Right kidney (tissue), 9 donors: ENCODE results near the gene FBXO33.

ENCODE experiments used
- DNase-seq: peaks from one replicate; pipeline ENCODE4 v3.0.0-alpha.2; 2016
- long read RNA-seq, 8 donors: transcript quantifications; one replicate each; lab custom pipeline, GENCODE V29; 2026

The FBXO33 gene, protein sequence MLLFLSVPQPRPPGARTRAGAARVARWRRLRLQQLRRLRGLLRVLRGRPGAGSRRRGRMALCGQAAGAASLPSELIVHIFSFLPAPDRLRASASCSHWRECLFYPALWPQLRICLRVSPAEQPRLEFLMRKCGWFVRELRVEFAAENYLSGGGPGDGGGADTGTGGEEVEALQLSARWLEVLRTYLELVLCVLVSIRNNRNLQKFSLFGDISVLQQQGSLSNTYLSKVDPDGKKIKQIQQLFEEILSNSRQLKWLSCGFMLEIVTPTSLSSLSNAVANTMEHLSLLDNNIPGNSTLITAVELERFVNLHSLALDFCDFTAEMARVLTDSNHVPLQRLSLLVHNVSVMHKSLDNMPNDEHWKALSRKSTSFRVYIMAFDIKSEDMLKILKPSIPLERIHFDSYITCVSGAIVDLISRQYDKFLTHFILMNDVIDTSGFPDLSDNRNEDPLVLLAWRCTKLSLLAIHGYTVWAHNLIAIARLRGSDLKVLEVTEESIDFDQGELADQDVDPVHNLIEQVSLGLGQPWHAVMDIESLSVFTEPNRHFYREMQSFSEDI
- long read RNA-seq, donor 1, transcript FBXO33-201 (4 exons, 3,853 nt): major isoform, 6 of 6 reads
- long read RNA-seq, donor 1, partial matches to known transcripts: 0 of 6 reads
- long read RNA-seq, donor 1, other reads (novel, unspliced or antisense): 0 of 6 reads
- long read RNA-seq, donor 2, partial matches to known transcripts: 0 of 2 reads
- long read RNA-seq, donor 2, other reads (novel, unspliced or antisense): 0 of 2 reads
- long read RNA-seq, donor 3, partial matches to known transcripts: 0 of 1 reads
- long read RNA-seq, donor 3, other reads (novel, unspliced or antisense): 0 of 1 reads
- long read RNA-seq, donor 4, partial matches to known transcripts: 13 of 16 reads
- long read RNA-seq, donor 4, other reads (novel, unspliced or antisense): 0 of 16 reads
- long read RNA-seq, donor 5, partial matches to known transcripts: 0 of 4 reads
- long read RNA-seq, donor 5, other reads (novel, unspliced or antisense): 0 of 4 reads
- long read RNA-seq, donor 6, transcript FBXO33-201 (4 exons, 3,853 nt): major isoform, 5 of 5 reads
- long read RNA-seq, donor 6, partial matches to known transcripts: 0 of 5 reads
- long read RNA-seq, donor 6, other reads (novel, unspliced or antisense): 0 of 5 reads
- long read RNA-seq, donor 7: 0 reads
- long read RNA-seq, donor 8, partial matches to known transcripts: 0 of 1 reads
- long read RNA-seq, donor 8, other reads (novel, unspliced or antisense): 0 of 1 reads

GRCh38 chr14:39432179-39432618, at the start of gene FBXO33:
TSS of gene FBXO33 (minus strand) at chr14:39432433. CDS start at chr14:39432162, 271 bp downstream.
- peak; percentile 99 for DNase-seq

DNA sequence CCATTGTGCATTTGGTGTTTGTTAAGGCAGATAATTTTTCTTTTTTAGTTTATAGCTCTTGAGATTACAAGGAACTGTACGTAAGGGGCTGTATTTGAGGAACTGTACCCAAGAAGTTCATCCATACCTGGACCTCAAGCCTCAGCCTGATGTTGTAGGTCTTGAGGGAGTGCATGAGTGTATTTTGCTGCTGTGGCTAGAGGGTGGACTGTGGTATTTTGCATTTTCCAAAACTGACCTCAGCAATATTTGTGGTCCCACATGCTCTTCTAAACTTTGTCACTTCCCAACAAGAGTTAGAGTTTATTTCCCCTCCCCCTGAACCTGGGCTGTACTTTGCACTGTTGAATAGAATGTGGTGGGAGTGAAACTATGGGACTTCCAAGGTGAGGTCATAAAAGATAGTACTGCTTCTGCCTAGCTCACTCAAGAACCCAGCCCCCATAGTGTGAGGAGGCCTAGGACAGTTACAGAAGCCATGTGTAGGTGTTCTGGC, 42.2 kb upstream of the FBXO33 start:
- no peak for DNase-seq

DNA sequence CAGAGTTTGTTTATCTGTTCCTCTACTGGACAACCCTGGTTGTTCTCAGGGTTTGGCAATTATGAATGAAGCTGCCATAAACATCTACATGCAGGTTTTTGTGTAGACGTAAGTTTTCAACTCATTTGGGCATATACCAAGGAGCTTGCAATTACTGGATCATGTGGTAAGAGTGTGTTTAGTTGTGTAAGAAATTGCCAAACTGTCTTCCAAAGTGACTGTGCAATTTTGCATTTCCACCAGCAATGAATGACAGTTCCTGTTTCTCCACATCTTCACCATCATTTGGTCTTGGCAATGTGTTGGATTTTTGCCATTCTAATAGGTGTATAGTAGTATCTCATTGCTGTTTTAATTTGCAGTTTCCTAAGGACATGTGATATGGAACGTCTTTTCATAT, 39.8 kb upstream of the FBXO33 start:
- DNase-seq: no peak

DNA sequence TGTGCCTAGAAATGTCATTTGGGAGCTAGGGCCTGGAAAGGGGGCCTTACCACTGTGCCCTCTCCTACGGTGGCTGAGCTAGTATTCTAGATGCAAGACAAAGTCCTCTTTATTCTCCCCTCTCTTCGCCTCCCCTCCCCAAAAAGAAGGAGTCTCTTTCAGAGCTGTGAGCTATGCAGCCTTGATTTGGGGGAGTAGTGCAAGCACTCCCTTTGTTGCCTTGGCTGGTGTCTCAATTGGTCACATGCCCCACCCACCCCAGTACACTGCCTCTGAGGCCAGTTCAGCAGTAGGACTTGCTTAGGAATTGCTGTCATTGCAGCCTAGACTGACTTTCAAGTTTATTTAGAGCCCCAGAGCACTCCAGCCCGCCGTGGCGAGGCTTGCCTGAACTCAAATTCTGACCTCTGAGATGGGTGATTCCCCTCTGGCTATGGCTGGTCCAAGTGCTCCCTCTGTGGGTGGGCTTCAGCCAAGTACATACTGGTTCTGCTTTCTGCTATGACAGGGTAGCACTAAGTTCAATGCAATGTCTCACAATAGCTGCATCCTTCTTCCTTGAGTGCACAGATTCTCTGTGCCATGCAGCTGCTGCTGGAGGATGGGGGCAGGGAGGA, 37.0 kb upstream of the FBXO33 start:
- DNase-seq: no peak

DNA sequence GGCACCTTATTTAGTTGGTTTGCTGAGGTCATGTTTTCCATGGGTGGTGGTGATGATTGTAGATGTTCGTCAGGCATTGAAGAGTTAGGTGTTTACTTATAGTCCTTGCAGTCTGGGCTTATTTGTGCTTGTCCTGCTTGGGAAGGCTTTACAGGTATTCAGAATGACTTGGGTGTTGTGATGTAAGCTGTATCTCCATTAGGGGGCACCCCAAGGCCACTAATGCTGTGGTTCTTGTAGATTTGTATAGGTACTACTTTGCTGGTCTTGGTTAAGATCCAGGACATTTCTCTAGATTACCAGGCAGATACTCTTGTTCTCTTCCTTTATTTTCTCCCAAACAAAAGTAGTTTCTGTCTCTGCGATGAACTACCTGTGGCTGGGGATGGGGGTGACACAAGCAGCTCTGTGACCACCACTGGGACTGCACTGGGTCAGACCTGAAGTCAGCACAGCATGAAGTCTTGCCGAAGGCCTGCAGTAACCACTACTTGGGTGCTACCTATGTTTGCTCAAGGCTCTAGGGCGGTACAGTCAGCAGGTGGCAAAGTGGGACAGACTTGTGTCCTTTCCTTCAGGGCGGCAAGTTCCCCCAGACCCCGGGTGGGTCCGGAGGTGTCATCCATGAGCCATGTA, 35.8 kb upstream of the FBXO33 start:
- DNase-seq: no peak

GRCh38 chr14:39459795-39460478, 27.7 kb upstream of the FBXO33 start:
- DNase-seq: no peak

DNA sequence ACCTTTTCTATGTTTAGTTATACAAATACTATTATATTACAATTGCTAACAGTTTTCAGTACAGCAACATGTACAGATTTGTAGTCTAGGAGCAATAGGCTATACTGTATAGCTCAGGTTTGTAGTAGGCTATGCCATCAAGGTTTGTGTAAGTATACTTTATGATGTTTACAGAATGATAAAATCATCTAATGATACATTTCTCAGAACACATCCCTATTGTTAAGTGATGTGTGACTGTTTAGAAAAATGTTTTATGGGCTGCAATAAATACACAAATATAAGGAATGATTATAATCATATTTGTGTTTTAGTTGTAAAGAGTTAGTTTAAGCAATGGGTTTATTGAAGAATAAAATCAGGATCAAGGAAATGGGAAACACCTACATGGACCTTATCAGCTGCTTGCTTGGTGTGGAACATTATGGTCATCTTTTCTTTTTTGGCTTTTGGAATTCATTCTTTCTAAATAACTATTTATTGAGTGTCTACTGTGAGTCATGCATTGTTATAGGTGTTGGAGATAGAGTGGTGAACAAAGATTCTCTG, 24.5 kb upstream of the FBXO33 start:
- no peak for DNase-seq

GRCh38 chr14:39454906-39455539, 22.8 kb upstream of the FBXO33 start:
- DNase-seq: no peak

- no peak for DNase-seq
Measured at GRCh38 chr14:39452680-39453079, 20.4 kb upstream of the FBXO33 start.

DNA sequence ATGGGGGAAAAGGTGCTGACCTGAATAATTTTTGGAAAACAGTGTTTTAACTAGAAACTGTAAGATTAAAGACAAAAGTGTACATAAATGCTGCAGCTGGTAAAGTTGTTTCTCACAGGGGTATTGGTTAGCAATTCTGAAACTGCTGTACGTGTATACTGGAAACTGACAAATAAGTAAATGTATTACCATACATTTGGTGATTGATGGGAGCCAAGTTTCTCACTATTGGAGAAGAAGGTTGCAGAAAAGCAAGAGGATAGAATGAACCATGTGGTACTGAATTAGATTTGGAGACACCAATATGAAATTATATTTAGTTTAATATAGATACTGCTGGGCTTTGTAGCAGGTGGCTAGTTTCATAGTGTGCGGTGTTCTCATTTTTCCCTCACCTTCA, 19.6 kb upstream of the FBXO33 start:
- no peak for DNase-seq

DNA sequence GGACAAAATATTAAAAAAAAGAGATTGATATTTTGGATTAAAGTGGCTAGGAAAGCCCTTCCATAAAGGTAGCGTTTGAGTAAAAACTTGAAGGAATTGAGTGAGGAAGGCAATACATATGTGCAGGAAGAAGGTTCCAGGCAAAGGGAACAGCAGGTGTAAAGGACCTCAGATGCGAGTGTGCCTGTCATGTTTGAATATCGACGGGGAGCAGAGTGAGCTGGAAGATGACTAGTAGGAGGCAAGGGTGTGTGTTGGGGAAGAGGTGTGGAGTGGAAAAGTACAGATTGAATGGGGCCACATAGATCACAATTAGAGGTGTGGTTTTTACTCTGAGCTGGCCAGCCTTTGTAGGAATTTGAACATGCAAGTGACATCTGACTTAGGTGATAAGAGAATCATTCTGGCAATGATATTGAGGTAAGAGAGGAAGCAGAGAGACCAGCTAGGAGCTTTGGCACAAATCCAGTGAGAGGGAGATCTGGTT, 15.0 kb upstream of the FBXO33 start:
- DNase-seq: no peak

DNA sequence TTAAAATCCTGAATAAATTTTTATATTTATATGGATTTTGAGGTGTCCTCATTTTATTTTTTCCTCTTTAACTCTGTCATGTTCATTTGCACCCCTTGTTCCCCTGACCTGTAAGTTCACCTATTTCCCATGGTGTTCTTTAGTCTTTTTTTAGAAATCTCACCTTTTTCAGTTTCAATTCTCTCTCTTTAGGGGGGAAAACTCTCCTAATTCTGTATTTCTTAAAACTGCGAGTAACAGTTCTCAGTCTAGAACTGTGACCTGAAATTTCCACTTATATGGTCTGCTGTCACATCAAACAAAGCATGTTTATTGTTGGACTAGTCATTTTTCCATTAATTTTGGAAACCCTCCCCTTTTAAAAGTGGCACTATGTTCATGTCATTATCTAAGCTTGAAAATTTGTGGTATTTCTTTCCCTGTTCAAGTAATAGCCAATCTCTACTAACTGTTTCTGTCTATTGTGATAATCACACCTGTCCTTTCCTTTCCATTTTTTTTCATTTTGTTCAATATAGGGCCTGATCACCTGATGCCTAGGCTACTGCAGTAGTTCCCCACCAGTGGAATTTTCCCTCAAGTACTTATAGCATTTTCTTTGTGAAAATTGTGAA, 14.0 kb upstream of the FBXO33 start:
- no peak for DNase-seq

GRCh38 chr14:39442293-39442692, 10.1 kb upstream of the FBXO33 start:
- DNase-seq: no peak

DNA sequence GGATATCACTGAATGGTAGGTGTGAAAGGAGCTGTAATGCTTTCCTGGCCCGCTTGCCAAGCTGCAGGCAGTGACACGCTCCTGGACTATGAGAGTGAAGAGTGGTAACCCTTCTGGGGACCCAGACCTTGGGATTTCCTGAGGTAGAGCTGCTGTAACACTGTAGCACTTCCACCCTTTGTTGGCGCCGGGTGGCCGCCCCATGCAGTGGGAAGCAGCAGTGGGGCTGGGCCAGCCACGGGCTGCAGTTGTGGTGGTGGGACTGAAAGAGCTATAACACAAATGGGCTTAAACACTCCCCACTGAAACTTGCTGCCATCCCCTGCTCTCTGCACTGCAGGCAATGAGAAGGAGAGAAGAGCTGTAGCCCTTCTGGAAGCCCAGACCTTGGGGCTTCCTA, 9.6 kb upstream of the FBXO33 start:
- no peak for DNase-seq

- DNase-seq: no peak
Measured at GRCh38 chr14:39440975-39441374, 8.7 kb upstream of the FBXO33 start.

- DNase-seq: no peak
Measured at GRCh38 chr14:39435241-39435640, 3.0 kb upstream of the FBXO33 start.

DNA sequence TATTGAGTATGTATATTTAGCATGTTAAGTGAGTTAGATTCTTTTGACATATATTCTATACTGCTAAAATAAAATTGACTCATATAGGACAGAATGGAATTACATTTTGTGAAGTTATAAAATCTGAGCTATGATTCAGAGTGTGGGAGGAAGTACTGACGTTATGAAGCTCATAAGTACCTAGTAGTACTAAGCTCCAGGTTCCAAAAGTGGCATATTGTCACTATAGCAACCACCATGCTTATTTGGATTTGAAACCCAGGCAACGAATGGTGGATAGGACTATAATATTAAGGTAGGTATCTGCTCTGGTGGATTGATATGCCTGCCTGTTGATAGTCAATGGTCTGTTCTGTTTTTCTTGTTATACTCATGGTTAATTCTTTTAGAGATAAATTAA, 2.2 kb upstream of the FBXO33 start:
- no peak for DNase-seq

GRCh38 chr14:39433452-39433813, 1.2 kb upstream of the FBXO33 start:
- DNase-seq: no peak
